Upper lobe of right lung (tissue), 1 donor: ENCODE results near the gene SLC35B3. TPM values are rescaled to one million over a fixed set of nuclear protein-coding genes. Genes with fewer than 3 reads are reported as not detected.

Source experiments
- ATAC-seq: fragments of 200-7000 bp; cut with Tn5 transposase; one replicate; pipeline ENCODE4 v1.9.1; 2020; ENCODE audit warnings: mild to moderate bottlenecking, moderate library complexity
- DNase-seq: peaks from one replicate; pipeline ENCODE4 v3.0.0-alpha.2; 2020
- H3K27ac ChIP-seq: fragments of 200-600 bp; one replicate; pipeline ENCODE4 v1.8.0; 2022
- H3K27me3 ChIP-seq: fragments of 200-600 bp; one replicate; pipeline ENCODE4 v1.8.0; 2022; ENCODE audit warnings: mild to moderate bottlenecking
- H3K36me3 ChIP-seq: fragments of 200-600 bp; one replicate; pipeline ENCODE4 v1.8.0; 2022
- H3K4me1 ChIP-seq: fragments of 200-600 bp; one replicate; pipeline ENCODE4 v1.8.0; 2022
- H3K4me3 ChIP-seq: fragments of 200-600 bp; one replicate; pipeline ENCODE4 v1.8.0; 2022; ENCODE audit warnings: mild to moderate bottlenecking
- H3K9me3 ChIP-seq: fragments of 200-600 bp; one replicate; pipeline ENCODE4 v1.8.0; 2022
- intact Hi-C: fragments of 100-400 bp; cut with DNase I; formaldehyde crosslinking; loops from one replicate; pipeline ENCODE4 v1.11.0; 2022
- total RNA-seq: library from RNA; stranded (reverse); fragmentation: NEBNext Ultra II Directional; extraction: Animal tissue kit (Norgen Biotek cat#: 25700); gene quantifications from one replicate; pipeline ENCODE4 v1.2.1, GENCODE V29; 2021
- TF ChIP-seq, protein P1 (sequence below): fragments of 200-600 bp; IDR thresholded peaks from one replicate; pipeline ENCODE4 v1.8.0; 2022; ENCODE audit warnings: antibody characterized with exemption
- donor health status: DM: no; HTN: yes; CAD: no; lungs with severe emphysema.

Gene SLC35B3
- total RNA-seq, 1 donor from 2014 or later = 16.9 TPM

DNA sequence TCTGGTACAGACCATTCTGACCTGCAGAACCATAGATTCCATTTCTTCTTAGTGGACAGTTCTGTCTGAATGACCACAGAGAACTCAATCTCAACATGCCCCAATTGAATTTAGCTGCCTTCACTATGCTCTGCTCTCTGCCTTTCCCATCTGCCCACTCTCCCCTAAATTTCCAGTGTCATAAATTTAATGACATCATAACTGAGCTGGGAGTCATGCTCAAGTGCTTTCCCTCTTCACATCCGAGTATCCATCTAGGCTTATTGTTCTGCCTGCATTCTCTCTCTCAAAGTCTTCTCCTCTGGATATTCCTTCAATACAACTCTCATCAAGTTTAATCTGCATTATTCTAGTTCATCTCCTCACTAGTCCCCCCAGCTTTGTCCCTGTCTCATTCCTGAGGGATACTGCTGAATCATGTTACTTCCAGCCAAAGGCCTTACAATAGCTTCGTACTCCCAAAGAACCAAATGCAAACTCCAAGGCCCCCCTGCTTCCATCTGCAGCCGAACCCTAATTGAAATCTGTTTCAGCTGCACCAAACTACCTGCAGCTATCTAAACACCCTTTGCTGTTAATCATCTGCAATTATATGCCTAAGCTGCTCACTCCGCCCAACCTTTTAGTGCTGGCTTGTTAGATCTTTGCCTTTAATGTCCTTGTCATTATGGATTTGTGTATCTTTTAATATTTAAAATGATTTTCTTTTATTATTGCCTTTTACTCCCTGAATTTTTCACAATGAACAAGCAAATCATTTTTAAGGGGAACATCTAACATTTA, 46.1 kb downstream of the SLC35B3 start:
- H3K4me1 ChIP-seq = no peaks in the 10 kb centered on the region
- no peaks in the 10 kb centered on the region for H3K27me3 ChIP-seq
- TF ChIP-seq, protein P1, sequence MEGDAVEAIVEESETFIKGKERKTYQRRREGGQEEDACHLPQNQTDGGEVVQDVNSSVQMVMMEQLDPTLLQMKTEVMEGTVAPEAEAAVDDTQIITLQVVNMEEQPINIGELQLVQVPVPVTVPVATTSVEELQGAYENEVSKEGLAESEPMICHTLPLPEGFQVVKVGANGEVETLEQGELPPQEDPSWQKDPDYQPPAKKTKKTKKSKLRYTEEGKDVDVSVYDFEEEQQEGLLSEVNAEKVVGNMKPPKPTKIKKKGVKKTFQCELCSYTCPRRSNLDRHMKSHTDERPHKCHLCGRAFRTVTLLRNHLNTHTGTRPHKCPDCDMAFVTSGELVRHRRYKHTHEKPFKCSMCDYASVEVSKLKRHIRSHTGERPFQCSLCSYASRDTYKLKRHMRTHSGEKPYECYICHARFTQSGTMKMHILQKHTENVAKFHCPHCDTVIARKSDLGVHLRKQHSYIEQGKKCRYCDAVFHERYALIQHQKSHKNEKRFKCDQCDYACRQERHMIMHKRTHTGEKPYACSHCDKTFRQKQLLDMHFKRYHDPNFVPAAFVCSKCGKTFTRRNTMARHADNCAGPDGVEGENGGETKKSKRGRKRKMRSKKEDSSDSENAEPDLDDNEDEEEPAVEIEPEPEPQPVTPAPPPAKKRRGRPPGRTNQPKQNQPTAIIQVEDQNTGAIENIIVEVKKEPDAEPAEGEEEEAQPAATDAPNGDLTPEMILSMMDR = no peak
- DNase-seq (no peak), ATAC-seq (no peak)
- H3K27ac ChIP-seq = no peak overlapping the region
- intact Hi-C loops = no loop called here
- H3K9me3 ChIP-seq = no peaks in the 10 kb centered on the region
- H3K36me3 ChIP-seq = no peaks in the 10 kb centered on the region
- H3K4me3 ChIP-seq = no peak overlapping the region

DNA sequence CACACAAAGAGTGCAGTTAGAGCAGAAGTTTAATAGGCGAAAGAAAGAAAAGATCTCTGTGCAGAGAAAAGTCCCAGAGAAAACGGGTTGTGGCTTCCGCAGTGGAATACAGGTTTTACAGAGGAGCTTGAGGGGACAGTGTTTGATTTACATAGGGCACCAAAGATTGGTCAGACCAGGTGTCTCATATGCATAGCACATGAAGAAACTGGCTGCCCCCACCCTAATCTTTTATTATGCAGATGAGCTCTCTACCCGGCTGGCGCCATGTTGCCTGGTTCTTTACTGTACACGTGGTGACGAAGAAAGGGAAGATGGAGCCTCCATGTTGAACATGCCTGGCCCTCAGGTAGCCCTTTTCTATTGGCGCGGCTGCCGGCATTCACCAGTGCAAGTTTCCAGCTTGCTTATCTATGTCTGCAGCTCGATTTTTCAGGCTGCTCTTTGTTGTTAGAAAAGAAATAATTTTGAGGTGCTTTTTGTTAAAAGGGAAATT, 47.4 kb downstream of the SLC35B3 start:
- Histone ChIP-seq H3K27ac (no peak overlapping the region), H3K4me3 (no peak overlapping the region), H3K27me3 (no peaks in the 10 kb centered on the region), H3K36me3 (no peaks in the 10 kb centered on the region), H3K4me1 (no peaks in the 10 kb centered on the region), H3K9me3 (no peaks in the 10 kb centered on the region)
- DNase-seq = no peak
- ATAC-seq = no peak
- TF ChIP-seq, protein P1 = no peak
- intact Hi-C loops = no loop called here

DNA sequence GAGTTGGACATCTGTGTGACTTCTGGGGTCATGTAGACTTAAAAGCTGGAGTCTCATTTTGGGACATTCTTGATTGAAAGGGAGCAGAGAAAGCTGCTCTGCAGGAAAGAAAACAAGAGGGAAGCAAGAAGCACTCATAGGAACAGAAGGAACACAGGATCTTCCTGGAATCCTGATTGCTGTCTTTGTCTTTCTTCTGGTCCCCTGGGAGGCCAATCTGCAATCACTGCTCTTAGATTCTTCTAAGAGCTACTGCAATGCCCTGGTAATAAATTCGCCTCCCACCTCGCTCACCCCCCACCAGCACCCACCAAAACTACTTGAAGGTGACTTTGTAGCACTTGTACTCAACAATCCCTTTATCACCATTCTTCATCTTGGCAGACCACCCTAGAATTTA, 51.8 kb downstream of the SLC35B3 start:
- intact Hi-C loops = no loop called here
- Histone ChIP-seq H3K9me3 (no peaks in the 10 kb centered on the region), H3K36me3 (no peaks in the 10 kb centered on the region), H3K4me1 (no peaks in the 10 kb centered on the region), H3K4me3 (no peak overlapping the region), H3K27me3 (no peaks in the 10 kb centered on the region), H3K27ac (no peak overlapping the region)
- no peak for ATAC-seq
- no peak for DNase-seq
- TF ChIP-seq, protein P1 = no peak

DNA sequence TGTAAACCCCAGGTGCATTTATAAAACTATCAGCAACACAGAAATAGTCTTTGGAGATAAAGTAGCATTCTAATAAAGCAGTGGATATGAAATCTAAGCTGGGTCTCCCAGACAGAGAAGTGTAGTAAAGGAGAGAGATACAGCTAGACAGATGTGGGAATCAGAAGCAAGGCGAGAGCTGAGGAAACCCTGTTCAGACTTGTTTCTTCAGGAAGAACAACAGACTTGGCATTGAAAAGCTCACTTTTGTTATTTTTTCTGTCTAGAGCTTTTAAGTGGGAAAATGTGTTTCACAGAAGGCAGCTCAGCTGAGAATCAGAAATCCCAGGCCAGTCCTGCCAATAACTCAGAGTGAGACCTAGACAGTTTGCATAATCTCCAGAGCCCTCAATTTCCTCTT, 52.9 kb downstream of the SLC35B3 start:
- intact Hi-C loops = no loop called here
- H3K36me3 ChIP-seq = no peaks in the 10 kb centered on the region
- TF ChIP-seq, protein P1 = no peak

DNA sequence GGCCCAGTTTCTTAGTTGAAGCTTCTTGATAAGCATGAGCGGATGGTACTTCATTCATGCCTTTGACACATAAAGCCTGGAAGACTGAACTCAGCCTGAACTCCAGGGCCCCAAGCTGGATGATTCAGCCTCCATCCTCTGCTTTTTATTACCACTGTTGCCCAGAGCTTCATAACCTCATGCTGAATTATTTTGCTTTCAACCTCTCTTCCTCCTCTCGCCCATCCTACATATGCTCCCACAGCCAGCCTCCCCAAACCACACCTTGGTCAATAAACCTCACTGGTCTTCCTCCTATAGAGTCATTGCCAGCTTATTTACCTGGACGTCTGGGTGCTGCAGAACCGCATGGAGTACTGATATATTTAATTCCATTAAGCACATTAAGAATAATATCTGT, 59.4 kb downstream of the SLC35B3 start:
- TF ChIP-seq, protein P1 = no peak
- Histone ChIP-seq H3K27ac (no peak overlapping the region), H3K36me3 (no peaks in the 10 kb centered on the region), H3K4me1 (no peaks in the 10 kb centered on the region), H3K4me3 (no peak overlapping the region), H3K9me3 (no peaks in the 10 kb centered on the region), H3K27me3 (no peaks in the 10 kb centered on the region)
- ATAC-seq (no peak), DNase-seq (no peak)
- intact Hi-C loops = no loop called here

More for the DNA sequence above, 52.9 kb downstream of the SLC35B3 start:
- Histone ChIP-seq H3K4me1 (no peaks in the 10 kb centered on the region), H3K4me3 (no peak overlapping the region), H3K9me3 (no peaks in the 10 kb centered on the region), H3K27ac (no peak overlapping the region), H3K27me3 (no peaks in the 10 kb centered on the region)
- ATAC-seq (no peak), DNase-seq (no peak)
